ENCODE measurements around the gene RPS18. TPM values are rescaled to one million over a fixed set of nuclear protein-coding genes. Genes with fewer than 3 reads are reported as not detected.

Gene RPS18
- total and polyA plus RNA-seq, 9 of the 15 experiments (the other 6 are each of a cell fraction or from before 2014, with no cell fraction given): 5,023 to 17,516 (median 8,131) TPM

DNA sequence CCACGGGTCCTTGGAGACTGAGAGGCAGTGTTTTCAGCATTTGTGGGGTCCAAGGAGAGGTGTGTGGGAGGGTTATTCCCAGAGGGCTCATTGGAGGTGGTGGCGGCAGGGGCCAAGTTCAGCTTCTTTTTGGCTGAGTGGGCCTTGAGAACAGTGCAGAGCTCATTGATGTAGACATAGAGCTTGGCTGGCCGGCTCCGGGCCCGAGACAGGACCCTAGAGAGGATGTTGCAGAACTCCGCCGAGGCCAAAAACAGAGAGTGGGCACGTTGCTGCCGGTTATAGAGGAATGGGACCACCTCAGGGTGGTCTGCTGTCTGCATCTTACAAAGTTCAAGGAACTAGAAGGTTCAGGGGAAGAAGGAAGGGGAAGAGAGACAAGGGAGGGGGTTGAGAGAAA is 49.4 kb downstream of the RPS18 start:
- Histone ChIP-seq H3K9me3 (replicated peaks; ENCODE audit: control insufficient read depth, insufficient read depth, low read depth, low read length) (no peaks in the 10 kb centered on the region), H3K4me1 (replicated peaks in 1 of 2; ENCODE audit: control insufficient read depth in 2 of 2, insufficient read depth in 2 of 2, low read length in 2 of 2) (peaks cover 49 to 59% of the 10 kb centered on the region in 2 experiments), H3K79me2 (ENCODE audit: control insufficient read depth, insufficient read depth, low read length) (peaks cover 52% of the 10 kb centered on the region), H4K20me1 (replicated peaks; ENCODE audit: control insufficient read depth, insufficient read depth, low read length) (0 out of 2 replicates have a peak, but pooled peaks cover 3% of the 10 kb centered on the region), H3K9ac (ENCODE audit: insufficient read depth in 1 of 2, low read depth in 2 of 2, low read length in 2 of 2) (peak overlapping the region; percentile 87 to 95; a peak in 3 of 4 replicates), H3K36me3 (ENCODE audit: control insufficient read depth, insufficient read depth, low read length) (peaks cover 39% of the 10 kb centered on the region), H3K27me3 (ENCODE audit: control insufficient read depth in 2 of 2, insufficient read depth in 2 of 2, low read length in 2 of 2) (no peaks in the 10 kb centered on the region), H3K4me2 (ENCODE audit: insufficient read depth, low read length) (peak overlapping the region; percentile 88), H3K9me1 (ENCODE audit: control insufficient read depth, insufficient read depth, low read length) (peaks cover 3% of the 10 kb centered on the region), H2AFZ (ENCODE audit: low read depth, low read length) (no peak overlapping the region), H3K27ac (ENCODE audit: extremely low read depth, low read depth, low read length) (peak overlapping the region; percentile 89; the same call in 2 of the 3 replicates), H3K4me3 (peak overlapping the region; percentile 64)
- DNase-seq (ENCODE audit: extremely low read depth in 1 of 4, low spot score in 3 of 4) (no peak), ATAC-seq (no peak), FAIRE-seq (no peak)
- ChIA-PET POLR2A (interaction anchor here (0.5 to 1.2 kb wide), 6 partner anchors 22 to 1262 kb away, joined by 3 to 6 read pairs (median 3); no protein-coding TSS in a partner anchor), CTCF (ENCODE audit: low intra/inter-chr PET ratio) (no interaction called here)
- BruUV-seq (replicated peaks): no TSS peak
- intact Hi-C loops (cut with micrococcal nuclease) (no loop called here), in situ Hi-C loops (cut with MboI) (no loop called here)
- 72% methylated on average over 8 of the region's 9 CpGs for WGBS (ENCODE audit: insufficient coverage, low coverage, missing lambda C conversion rate)
- TF ChIP-seq ARID1B (IDR thresholded peaks at IDR 0.05): no peak
- TF ChIP-seq MAFK (IDR thresholded peaks at IDR 0.05; ENCODE audit: low read length): no peak
- TF ChIP-seq RBBP5 (IDR thresholded peaks at IDR 0.05; ENCODE audit: borderline replicate concordance, insufficient read depth, low read length, poor library complexity, severe bottlenecking): peak; percentile 41
- no peak for TF ChIP-seq ASH1L (IDR thresholded peaks at IDR 0.05; ENCODE audit: borderline replicate concordance, low read depth, partially characterized antibody)
- TF ChIP-seq ZNF224 (CRISPR knock-in tag; IDR thresholded peaks at IDR 0.05): no peak
- no peak for TF ChIP-seq DEAF1 (CRISPR knock-in tag; IDR thresholded peaks at IDR 0.05)
- TF ChIP-seq NR2C1 (IDR thresholded peaks at IDR 0.05): no peak
- no peak for TF ChIP-seq NR2C1 (tag; IDR thresholded peaks at IDR 0.05)
- TF ChIP-seq, protein P1, sequence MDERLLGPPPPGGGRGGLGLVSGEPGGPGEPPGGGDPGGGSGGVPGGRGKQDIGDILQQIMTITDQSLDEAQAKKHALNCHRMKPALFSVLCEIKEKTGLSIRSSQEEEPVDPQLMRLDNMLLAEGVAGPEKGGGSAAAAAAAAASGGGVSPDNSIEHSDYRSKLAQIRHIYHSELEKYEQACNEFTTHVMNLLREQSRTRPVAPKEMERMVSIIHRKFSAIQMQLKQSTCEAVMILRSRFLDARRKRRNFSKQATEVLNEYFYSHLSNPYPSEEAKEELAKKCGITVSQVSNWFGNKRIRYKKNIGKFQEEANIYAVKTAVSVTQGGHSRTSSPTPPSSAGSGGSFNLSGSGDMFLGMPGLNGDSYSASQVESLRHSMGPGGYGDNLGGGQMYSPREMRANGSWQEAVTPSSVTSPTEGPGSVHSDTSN (CRISPR knock-in tag; IDR thresholded peaks at IDR 0.05; ENCODE audit: low read depth): no peak
- TF ChIP-seq, protein P1 (tag; conservative IDR thresholded peaks at IDR 0.05; ENCODE audit: low read depth): no peak
- TF ChIP-seq NUFIP1 (IDR thresholded peaks at IDR 0.05; ENCODE audit: partially characterized antibody): no peak
- TF ChIP-seq XRCC5 (IDR thresholded peaks at IDR 0.05; ENCODE audit: low read depth, low read length): no peak
- TF ChIP-seq, protein P2, sequence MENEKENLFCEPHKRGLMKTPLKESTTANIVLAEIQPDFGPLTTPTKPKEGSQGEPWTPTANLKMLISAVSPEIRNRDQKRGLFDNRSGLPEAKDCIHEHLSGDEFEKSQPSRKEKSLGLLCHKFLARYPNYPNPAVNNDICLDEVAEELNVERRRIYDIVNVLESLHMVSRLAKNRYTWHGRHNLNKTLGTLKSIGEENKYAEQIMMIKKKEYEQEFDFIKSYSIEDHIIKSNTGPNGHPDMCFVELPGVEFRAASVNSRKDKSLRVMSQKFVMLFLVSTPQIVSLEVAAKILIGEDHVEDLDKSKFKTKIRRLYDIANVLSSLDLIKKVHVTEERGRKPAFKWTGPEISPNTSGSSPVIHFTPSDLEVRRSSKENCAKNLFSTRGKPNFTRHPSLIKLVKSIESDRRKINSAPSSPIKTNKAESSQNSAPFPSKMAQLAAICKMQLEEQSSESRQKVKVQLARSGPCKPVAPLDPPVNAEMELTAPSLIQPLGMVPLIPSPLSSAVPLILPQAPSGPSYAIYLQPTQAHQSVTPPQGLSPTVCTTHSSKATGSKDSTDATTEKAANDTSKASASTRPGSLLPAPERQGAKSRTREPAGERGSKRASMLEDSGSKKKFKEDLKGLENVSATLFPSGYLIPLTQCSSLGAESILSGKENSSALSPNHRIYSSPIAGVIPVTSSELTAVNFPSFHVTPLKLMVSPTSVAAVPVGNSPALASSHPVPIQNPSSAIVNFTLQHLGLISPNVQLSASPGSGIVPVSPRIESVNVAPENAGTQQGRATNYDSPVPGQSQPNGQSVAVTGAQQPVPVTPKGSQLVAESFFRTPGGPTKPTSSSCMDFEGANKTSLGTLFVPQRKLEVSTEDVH (IDR thresholded peaks at IDR 0.05; ENCODE audit: low read depth, partially characterized antibody): no peak
- no peak for TF ChIP-seq SMAD2 (IDR thresholded peaks at IDR 0.05; ENCODE audit: low read depth, low read length)
- TF ChIP-seq PTRF (tag; IDR thresholded peaks at IDR 0.05): no peak
- no peak for TF ChIP-seq GTF2F1 (IDR thresholded peaks at IDR 0.05; ENCODE audit: low read depth, low read length)

Measured in K562 (cell line).